HG03520 (cell line): ENCODE data around the gene SOX13.

Source experiments
- ATAC-seq: cut with Tn5 transposase; IDR thresholded peaks from one replicate; pipeline ENCODE4 v1.9.1; 2021; ENCODE audit warnings: mild to moderate bottlenecking, moderate library complexity; ENCODE audit not compliant: unreplicated experiment

The SOX13 gene

DNA sequence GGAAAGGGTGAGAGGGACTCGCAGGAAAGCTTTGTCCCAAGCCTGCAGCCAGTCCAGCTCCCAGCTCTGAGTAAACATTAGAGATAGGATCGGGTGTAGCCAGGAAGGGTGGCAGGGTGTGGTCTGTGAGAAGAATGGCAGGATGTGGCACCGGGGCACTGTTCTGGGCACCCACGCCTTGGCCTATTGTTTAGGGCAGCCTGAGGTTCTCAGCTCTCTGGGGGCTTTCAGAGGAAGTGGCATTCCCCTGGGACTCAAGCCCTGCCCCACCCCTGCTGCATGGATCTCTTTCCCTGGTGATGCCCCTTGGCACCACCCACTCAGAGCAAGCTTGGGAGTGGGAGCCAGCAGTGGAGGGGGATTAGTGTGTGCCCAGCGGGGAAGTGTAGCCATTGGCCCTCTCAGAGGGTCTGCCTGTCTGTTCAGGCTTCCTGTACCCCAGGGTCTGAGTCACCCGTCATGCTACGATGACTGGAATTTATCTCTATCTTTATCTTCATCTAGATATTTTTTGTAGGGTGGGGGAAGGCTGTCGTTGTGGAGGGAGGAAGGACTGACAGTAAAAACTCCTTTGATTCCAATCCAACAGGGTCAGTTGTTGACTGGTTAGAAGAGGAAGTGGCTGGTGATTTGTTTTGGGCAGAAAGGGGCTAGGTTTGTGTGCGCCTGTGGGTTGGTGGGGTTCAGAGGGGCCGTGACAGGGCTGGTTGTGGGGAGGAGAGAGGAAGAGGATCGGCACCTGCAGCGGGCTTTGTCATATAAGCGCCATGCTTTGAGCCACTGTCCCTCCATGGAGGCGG is 31.6 kb downstream of the SOX13 start:
- no peak for ATAC-seq

DNA sequence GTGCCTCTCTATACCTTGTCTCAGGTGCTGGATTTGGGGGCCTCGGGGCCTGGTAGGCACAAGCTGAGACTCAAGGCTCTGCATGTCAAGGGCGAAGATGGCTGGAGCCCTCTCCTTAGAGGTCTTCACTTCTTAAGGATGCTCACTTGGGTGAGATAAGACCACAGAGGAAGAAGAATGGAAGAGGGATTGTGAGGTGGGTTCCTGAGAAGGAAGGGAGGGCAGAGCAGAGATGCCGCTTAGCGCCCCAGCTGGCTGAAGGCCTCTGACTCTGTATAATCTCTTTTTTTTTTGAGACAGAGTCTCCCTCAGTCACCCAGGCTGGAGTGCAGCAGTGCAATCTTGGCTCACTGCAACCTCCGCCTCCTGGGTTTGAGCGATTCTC is 32.2 kb downstream of the SOX13 start:
- no peak for ATAC-seq

DNA sequence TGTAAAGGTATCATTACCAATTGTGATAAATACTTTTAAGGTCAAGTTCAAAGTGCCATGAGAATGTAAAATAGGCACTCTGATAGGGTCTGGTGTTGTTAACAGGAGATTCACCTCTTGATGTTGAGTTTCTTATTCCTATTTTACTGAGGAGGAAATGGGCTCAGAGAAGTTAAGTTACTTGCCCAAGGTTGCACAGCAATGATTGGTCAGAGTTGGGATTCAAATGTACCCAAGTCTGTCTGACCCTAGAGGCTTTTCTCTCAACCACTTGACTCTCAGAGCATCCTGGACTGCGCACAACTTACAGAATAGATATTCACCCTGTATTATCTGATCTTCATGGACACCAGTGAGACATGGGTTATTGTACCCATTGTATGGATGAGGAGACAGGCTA is 33.9 kb downstream of the SOX13 start:
- no peak for ATAC-seq

DNA sequence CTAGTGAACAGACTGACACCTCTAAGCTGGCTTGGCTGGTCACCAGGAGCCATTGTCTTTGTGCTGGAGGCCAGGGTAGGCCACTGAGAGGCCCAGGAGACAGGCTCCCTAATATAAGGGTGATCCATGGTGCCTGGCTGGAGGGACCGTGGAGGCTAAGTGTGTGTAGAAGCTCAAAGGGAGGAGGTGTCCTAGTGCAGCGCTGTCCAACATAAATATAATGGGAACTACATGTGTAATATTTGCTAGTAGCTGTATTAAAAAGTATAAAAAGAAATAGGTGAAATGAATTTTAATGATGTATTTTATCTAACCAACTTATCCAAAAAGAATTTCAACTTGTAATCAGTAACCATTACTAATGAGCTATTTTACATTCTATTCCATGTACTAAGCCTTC is 35.0 kb downstream of the SOX13 start:
- no peak for ATAC-seq

DNA sequence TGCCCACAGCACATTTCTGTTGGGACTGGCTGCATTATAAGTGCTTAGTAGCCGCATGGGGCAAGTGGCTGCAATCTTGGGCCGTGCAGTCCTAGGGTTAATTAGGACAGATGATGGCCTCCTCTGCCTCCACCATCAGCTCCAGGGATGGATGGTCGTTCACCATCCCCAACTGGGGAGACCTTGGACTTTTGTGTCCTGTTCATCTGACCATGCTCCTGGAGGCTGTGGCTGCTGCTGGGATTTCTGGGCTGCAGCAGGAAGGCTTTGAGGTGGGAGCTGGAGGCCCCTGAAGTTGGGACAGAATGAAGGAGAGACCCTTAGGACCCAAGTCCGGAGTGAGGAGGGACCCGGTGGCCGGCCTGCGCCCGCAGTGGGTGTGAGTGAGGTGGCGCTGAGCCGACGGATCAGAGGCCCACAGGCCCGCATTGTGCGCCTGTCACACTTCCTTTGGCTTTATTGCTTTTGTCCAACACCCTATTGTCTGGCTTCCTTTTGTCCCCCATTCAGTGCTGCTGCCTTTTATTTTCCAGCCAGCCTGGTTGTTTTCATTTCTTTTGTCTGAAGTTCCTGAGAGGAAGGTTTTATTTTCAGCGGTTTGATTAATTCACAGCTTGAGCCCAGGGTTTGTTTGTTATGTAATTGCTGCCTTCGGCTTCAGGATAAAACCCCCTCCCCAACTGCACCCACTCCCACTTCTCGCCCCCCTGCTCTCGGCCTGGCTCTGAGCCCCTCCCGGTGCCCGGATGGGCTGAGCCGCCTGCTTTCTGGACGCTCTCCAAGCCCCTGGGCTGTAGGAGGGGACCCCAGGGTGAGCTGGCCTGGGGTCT is 35.6 kb downstream of the SOX13 start:
- no peak for ATAC-seq

DNA sequence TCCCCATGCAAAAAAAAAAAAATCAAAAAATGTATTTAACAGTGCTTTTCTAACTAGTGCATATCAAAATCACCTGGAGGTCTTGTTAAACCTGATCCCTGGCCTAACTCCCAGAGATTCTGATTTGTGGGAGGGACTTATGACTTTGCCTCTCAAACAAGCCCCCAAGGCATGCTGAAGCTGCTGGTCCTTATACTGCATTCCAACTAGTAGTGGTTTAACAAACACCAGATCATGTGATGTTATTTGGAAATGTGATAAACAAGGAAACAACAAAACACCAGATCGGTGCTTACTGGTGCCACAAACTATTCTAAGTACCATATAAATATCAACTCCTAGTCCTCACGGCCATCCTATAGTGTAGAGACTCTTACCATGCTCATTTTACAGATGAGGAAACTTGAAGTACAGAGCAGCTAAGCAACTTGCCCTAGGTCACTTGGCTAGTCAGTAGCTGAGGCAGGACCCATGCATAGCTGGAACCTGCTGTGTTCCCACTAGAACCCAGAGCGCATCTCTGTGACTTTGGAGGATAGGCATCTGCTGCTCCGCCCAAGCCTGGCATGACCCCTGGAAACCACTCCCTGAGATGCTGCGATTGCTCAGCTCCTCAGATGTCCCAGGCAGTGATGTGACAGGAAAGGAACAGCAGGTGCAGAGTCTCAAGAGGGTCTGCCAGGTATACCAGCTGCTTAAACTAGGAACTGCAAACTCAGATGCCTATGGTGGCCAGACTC is 38.1 kb downstream of the SOX13 start:
- ATAC-seq, result no peak

DNA sequence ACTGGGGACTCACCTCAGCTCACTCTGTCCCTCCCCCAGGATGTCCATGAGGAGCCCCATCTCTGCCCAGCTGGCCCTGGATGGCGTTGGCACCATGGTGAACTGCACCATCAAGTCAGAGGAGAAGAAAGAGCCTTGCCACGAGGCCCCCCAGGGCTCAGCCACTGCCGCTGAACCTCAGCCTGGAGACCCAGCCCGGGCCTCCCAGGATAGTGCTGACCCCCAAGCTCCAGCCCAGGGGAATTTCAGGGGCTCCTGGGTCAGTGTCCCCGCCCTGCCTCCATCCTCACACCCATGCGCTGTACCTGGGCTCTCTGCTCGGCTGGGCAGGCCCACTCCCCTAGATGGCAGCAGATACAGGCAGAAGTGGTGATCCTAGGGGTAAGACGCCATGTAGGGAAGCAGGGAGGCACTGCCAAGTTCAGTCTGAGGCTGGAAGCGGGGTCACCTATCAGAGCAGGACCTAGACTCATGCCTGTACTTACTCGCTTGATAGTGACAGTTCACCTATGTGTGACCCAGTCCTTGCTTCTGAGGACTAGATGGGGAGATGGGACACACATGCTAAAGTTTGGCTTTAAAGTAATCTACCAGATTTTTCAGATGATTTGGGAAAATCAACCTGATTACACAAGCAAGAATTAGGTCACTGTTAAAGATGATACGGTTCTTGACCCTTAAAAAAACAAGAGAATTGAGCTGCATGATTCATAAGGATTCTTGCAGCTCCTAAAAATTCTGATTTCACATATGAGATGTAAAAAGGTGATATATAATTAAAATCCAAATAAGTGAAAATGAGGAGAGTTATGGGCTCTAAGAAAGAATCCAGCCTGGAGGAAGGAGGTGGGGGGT is 40.2 kb downstream of the SOX13 start:
- ATAC-seq, result no peak

DNA sequence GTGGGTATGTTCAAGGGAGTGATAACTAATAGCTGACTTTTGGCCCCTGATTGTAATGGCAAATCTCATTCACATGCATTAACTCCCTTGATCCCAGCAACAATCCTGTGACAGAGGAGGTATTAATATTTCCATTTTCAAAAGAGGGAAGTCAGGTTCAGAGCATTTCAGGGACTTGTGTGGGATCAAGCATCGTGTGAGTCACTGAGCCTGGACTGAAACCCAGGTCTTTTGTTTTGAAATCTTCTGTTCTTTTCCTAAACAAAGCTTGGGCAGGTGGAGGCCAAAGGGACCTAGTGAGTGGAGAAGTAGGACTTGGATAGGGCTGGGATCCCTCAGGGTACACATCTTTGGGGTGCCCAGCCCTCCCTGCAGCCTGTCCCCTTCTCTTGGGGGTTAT is 41.0 kb downstream of the SOX13 start:
- ATAC-seq, result no peak

DNA sequence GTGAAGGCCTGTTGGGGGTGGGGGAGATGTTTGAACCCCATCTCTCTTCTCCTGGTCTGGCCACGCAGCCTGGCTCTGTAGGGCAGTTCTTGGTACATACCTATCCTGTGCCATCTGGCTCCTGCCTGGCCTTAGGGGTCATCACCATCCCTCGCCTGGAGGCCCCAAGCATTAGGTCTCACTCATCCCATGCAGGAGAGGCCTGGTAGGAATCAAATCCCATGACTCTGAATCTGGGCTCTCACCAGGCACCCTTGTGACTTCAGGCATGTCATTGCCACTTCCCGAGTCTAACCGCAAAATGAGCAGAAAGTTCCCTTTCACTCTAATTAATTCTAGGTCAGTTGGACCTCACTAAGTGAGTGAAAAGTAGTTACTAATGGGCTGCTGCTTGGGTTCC is 41.7 kb downstream of the SOX13 start:
- ATAC-seq, result no peak

DNA sequence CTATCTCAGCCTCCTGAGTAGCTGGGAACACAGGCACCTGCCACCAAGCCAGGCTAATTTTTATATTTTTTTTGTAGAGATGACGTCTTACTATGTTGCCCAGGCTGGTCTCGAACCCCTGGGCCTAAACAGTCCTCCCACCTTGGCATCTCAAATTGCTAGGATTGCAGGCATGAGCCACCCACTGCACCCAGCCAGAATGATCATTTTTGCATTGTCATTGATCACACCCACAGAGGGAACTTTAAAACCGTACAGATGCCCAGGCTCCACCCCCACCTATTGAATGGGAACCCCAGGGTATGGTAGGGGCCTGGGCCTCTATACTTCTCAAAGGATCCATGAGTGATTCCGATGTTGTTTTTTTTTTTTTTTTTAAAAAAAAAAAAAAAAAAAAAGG is 42.2 kb downstream of the SOX13 start:
- ATAC-seq, result no peak

DNA sequence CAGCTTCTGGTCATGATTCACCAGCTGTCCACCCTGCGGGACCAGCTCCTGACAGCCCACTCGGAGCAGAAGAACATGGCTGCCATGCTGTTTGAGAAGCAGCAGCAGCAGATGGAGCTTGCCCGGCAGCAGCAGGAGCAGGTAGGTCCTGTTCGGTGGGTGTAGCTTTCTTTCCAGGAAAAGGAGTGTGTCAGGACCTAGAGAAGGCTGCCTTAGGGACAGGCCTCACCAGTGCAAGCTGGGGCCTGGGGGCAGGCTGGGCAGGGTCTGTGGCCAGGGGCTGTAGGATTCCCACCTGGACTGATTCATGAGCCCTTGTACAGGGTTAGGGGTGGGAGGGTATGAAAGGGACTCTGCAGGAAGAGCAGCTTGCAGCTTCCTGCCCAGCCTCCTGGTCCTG is 43.6 kb downstream of the SOX13 start:
- no peak for ATAC-seq

DNA sequence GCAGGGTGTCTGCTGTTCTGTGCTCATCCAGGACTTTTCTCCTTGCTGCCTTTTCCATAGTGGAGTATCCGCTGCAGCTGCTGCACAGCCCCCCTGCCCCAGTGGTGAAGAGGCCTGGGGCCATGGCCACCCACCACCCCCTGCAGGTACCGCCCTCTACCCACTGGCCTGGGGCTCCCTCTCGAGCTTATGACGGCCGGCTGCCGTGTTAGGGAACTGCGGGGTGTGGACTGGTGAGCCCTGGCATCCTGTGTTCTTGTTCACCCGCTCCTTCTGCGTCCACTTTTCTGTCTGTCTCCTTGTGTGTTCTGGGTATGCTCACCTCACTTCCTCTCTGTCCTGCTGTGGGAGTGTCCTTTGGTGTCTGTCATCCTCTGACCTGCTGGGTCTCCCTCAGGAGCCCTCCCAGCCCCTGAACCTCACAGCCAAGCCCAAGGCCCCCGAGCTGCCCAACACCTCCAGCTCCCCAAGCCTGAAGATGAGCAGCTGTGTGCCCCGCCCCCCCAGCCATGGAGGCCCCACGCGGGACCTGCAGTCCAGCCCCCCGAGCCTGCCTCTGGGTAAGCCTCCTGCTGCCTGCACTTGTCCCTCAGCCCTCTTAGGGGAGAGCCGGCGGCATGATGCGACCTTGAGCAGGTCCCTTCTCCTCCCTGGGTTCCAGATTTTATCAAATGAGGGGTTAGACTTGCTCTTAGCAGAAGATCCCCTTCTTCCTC is 49.1 kb downstream of the SOX13 start:
- no peak for ATAC-seq

DNA sequence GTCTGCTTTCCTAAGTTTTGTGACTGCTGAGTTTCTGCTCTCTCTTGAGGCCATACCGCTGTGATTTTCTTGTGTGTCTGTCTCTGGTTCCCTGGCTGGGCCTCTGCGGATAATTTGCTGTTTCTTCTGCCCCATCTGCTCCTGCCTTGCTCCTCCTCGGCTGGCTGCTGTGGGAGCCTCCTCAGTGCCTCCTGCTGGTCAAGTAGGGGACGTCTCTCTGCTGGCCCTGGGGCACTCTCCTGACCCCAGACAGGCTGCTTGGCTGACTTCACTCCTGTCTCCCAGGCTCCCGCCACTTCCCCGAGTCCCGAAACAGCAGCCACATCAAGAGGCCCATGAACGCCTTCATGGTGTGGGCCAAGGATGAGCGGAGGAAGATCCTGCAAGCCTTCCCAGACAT is 50.5 kb downstream of the SOX13 start:
- ATAC-seq, result no peak

DNA sequence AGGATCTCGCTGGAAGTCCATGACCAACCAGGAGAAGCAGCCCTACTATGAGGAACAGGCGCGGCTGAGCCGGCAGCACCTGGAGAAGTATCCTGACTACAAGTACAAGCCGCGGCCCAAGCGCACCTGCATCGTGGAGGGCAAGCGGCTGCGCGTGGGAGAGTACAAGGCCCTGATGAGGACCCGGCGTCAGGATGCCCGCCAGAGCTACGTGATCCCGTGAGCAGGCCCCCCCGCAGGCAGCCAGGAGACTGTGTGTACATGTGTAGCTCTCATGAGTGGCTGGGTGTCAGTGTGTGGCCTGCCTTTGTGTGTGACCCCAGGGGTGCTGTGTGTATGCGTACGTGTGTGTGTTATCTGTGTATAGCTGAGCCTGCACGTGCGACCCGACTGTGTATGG is 51.7 kb downstream of the SOX13 start:
- ATAC-seq, result no peak

DNA sequence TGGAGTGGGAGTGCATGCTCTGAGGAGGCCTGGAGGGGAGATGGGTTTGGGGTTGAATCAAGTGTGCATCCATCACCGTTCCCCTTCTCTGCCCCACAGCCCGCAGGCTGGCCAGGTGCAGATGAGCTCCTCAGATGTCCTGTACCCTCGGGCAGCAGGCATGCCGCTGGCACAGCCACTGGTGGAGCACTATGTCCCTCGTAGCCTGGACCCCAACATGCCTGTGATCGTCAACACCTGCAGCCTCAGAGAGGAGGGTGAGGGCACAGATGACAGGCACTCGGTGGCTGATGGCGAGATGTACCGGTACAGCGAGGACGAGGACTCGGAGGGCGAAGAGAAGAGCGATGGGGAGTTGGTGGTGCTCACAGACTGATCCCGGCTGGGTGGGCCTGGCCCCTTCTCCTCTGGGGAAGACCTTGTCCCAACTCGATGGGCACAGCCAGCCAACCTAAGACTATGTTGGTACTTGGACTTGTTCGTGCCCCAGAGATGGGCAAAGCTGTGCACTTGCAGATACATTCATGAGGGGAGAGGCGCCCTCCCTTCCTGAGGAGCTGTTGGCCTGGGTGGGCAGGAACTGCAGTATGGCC is 52.9 kb downstream of the SOX13 start:
- no peak for ATAC-seq

DNA sequence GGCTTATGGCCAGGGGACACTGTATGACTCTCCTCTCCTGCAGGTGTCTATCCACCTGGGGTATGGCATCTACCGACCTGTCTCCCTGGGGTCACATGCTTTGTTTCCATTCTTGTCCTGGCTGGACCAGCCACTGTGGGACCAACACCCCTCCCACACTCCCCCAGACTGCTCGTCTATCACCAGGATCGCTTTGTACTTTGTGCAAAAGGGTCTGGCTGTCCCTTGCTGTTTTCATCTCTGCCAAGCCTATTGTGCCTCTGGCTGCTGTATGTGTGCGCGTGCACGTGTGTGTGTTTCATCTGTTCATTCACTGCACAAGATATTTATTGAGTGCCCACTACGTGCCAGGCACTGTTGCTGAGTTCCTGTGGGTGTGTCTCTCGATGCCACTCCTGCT is 53.5 kb downstream of the SOX13 start:
- no peak for ATAC-seq

DNA sequence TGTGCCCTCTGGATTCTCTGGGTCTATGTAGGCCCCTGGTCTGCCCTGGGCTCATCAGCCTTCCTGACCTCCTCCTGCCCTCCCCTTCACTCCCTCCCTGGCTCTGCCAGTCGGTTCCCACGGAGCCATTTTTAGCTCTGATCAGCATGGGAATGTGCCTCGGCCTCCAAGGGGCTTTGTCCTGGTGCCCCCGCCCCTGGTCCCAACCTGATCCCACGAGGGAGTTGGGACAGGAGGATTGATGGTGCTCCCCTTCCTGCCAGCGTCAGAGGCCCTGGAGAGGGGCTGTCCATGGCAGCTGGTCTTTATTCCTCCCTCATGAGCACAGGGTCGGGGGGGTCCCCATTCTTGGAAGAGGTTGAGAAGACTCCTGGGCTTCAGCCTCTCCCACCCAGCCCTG is 54.0 kb downstream of the SOX13 start:
- no peak for ATAC-seq

DNA sequence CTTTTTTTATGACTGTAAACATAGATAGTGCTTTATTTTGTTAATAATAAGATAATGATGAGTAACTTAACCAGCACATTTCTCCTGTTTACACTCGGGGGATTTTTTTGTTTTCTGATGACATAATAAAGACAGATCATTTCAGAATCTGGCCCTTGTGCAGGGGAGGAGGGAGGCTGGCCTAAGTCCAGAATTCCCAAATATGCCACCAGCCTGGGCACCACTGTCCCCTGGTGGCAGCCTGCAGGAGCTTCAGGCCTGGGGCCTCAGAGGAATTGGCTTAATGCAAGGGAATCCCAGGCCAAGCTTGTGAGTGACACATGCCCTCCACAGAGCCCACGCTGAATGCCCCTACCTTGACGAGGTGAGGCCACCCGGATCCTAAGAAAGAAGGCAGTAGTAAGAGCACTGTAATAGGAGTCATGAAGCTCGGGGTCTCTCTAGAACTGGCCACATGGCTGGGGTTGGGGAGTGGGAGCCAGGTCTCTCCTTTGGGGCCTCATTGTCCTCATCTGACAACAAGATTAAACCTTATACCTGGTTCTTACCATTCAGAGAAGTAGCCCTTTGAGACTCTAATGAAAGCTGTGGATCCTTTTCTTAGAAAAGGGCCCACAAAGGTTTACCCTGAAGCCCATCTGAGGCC is 54.8 kb downstream of the SOX13 start:
- no peak for ATAC-seq

DNA sequence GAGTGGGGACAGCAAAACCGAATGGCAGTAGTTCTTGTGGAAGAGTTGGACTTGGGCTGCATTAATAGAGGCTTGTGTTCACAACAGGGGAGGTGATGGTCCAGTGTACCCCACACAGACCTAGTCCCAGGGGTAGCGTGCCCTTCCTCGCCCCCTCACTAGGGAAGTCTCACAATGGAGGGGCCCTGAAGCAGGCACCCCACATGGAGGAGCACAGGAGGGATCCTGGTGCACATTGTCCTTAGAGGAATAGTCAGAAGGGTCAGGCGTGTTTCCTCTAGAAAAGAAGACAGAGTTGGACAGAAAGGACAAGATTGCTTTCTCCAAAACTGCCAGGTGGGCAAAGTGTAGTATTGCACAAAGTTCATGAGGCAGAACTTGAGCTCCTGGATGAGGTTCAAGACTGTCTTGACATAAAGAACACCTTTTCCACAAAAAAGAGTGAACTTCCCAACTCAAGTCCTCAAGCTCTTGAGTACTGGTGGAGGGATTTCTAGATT is 55.6 kb downstream of the SOX13 start:
- ATAC-seq, result no peak
